ENCODE data around the gene SLC25A1.

The SLC25A1 gene

DNA sequence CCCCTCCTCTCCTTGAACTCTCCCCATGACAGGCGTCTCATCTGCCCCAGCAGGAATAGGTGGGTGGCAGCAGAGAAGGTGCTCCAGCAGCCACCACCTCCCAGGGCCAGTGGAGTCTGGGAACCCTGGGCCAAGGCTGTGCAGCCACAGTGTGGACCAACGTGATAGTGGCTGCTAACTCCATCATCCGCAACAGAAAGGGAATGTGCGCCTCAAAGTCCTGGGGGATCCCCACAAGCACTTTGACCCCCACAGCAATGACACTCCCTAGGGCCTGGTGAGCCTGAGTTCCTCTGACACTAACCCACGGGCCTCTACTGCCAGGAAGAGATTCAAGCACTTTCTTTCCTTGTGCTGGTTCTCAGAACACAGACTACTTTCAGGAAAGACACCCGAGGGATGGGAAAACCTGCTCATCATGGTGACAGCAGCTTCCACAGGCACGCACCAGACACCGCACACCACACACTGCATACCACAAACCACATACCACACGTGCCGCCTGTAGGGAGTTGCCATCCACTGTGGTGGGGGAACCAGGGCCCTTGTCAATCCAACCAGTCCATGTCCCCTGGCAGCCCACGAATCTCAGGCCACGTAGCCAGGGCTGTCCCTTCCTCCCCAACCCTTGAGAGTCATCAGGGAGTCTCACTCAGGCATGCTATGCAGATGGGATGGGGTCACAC lies 3.4 kb upstream of the SLC25A1 start:
- in situ Hi-C loops (cut with HindIII; ENCODE audit: low sequenced_read_pairs) = no loop called here

DNA sequence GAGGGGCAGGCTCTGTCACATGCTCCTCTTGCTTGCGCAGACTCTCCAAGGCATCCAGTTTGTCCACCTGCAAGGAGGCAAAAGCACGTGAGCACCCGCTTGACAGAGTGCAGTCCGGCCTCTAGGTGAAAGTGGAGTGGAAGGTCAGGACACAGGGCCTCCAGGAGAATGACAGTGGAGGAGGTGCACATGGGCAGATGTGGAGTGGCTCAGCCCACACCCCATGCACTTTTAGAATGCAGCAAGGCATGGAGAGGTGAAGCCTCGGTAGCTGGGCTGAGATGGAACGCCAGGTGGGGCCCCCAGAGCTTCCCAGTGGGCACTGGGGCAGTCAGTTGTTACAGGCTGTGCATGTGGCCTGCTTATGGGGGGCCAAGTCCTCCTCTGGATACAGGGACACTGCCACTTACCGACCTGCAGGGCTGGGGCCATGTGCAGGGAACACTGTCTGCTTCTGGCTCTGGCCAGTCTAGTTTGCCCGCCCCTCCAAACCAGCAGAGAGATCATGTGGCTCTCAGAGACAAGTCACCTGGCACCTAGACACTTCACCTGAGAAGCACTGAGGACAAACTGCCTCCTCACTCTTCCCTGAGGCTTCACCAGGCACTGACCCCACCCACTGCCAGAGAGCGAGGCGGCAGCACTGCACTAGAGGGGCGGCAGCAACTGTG lies 2.3 kb upstream of the SLC25A1 start:
- in situ Hi-C loops (cut with HindIII; ENCODE audit: low sequenced_read_pairs) = no loop called here

DNA sequence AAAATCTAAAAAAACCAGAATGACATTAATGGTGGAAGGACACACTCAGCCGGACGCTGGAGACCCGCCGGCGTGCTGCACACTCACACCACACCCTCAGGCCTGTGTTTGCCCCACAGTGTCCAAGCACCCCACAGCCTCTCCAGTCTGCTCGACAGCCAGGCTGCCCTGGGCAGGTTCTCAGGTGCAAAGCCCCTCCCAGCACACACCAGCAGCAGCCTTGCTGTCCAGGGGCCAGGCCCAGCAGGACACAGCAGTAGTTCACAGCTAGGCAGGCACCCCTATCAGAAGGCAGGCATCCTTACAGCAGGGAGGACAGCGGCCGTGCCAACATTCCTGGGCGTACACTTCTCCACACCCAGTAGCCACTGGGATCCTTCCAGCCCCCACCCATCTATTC lies 1.7 kb upstream of the SLC25A1 start:
- in situ Hi-C loops (cut with HindIII; ENCODE audit: low sequenced_read_pairs) = no loop called here

DNA sequence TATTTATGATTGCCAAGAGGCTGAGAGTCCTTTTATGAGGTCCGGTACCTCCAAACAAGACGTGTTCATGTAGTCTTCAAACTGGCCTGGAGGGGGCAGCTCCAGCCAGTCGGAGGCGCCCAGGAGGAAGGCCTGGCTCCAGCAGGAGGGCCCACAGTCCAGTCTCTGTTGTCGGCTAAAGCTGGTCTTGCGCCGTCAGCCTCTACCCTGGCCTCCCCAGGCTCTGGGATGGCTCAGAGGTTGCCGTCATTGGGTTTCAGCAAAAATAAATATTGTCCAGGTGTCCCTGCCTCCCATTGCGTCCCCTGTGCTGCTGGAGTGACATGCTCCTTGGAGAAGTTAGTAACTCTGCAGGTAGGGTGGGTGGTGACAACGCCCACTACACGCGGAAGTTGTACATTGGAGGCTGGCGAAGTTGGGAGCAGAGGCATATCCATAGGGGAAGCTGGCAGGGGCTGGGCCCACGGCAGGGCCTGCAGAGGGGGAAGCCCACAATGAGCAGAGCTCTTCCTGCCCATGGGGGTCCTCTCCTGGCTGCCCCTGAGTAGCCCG lies 1.0 kb upstream of the SLC25A1 start:
- in situ Hi-C loops (cut with HindIII; ENCODE audit: low sequenced_read_pairs) = no loop called here

DNA sequence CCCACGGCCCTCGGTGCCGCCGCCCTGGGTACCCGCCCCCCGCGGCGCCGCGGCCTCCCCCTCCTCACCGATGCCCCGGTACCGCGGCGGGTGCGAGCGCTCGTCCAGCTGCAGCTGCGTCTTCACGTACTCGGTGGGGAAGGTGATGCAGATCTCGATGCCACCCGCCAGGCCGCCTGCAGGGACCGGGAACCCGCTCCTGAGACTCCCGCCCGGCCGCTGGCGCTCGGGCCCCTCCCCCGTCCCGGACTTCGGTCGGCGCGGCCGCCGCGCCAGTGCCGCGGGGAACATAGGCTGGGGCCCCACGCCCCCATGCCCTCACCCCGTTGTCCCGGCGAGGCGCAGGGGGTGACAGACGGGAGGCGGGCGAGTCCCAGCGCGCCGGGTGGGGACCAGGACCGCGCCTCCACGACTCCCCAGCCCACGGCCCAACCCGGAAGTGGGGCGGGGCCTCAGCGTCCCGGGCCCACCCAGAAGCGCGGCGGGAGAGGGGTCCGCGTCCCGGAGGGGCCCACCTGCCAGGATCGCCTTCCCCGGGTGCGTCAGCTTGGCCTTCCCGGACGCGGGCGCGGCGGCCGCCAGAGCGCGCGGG lies 375 bp downstream of the SLC25A1 start:
- in situ Hi-C loops (cut with HindIII; ENCODE audit: low sequenced_read_pairs) = no loop called here

DNA sequence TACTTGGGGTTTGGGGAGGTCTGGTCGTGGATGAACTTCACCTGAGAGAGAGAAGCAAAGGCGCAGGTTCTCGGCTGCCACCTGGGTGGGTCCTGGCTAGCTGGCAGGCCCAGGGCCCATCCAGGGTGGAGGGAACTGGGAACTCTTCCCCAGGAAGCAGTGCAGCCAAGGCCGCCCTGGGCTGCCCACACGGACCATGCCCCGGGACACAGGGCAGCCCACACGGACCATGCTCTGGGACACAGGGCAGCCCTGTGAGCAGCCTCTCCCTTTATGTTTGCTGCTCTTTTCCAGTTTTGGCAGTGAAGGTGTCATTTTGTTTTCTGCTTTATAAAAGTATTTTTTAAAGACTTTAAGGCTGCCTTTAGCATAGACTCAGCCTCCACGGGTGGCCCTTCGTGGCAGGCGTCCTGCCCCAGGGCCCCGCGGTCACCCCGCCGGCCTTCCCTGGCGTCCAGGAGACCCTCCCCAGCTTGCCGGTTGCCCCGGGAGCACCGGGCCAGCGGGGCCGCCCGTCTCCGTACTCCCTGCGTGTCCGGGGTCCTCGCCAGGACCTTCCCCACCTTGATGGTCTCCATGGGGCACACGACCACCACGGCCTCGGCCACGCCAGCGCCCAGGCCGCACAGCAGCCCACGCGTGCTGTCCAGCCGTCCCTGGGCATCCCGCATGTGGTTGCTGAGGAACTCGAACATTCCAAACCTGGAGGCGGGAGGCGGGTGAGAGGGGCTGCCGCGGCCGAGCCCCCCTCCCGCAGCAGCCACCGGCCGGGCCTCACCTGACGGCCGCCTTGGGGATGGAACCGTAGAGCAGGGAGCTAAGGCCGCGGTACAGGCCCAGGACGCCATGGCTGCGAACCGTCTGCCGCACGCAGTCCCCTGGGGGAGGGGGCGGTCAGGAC lies 1.1 kb downstream of the SLC25A1 start:
- in situ Hi-C loops (cut with HindIII; ENCODE audit: low sequenced_read_pairs) = no loop called here

DNA sequence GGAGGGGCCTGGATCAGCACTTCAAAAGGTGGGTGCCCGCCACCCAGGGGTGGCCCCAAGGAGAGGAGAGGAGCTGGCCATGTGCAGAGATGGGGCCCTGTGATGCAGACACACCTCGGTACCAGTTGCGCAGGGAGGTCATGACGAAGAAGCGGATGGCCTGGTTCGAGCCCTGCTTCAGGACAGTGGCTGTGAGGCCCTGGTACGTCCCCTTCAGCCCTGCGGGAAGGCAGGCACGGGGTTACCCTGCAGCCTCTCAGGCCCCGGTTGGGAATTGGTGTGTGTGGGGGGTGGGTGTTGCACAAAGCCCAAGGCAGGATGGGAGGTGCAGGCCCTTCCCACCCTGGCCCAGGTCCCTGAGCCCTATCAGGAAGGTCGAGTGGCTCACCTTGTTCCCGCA lies 1.8 kb downstream of the SLC25A1 start:
- in situ Hi-C loops (cut with HindIII; ENCODE audit: low sequenced_read_pairs) = no loop called here

DNA sequence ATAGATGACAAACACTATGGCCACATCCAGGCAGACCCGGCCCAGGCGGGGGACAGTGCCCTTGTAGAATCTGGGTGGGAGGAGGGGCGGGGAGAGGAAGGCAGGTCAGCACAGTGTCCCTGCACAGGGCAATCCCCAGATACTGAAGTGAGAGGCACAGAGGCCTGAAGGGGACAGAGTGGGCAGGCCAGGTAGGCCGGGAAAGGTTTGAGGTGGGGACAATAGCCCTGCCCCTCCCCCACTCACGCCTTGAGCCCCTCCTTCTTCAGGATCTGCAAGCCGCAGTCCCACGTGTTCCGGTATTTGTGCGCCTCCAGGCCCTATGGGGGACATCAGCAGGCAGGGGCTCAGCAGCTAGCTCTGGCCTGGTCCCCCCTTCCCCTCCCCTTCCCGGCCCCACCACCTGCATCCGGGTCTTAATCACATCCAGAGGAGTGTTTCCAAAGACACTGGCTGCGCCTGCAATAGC lies 2.3 kb downstream of the SLC25A1 start:
- in situ Hi-C loops (cut with HindIII; ENCODE audit: low sequenced_read_pairs) = no loop called here

DNA sequence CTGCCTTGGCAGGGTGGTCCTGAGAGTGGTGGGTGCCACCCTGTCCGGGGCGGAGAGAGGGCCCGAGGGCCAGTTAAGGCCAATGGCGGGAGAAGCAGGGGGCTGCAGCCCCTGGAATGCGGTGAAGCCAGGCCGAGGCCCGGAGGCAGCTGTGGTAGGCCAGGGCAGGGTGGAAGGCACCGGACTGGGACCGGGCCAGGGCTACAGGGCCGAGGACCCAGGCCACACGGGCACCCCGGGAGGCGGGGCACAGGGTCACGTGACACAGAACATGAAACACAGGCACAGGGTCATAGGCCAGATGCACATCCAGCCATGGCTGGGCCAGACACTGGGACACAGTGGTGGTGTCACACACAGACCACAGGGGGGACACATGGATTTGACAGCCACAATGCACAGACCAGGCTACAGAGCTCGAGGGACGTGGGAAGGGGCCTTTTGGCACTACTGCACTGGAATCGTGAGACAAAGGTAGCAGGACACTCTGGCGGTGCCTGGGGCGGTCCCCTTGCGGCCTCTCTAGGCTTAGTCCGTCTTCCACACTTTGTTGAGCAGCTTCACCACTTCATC lies 2.8 kb downstream of the SLC25A1 start:
- in situ Hi-C loops (cut with HindIII; ENCODE audit: low sequenced_read_pairs) = no loop called here

DNA sequence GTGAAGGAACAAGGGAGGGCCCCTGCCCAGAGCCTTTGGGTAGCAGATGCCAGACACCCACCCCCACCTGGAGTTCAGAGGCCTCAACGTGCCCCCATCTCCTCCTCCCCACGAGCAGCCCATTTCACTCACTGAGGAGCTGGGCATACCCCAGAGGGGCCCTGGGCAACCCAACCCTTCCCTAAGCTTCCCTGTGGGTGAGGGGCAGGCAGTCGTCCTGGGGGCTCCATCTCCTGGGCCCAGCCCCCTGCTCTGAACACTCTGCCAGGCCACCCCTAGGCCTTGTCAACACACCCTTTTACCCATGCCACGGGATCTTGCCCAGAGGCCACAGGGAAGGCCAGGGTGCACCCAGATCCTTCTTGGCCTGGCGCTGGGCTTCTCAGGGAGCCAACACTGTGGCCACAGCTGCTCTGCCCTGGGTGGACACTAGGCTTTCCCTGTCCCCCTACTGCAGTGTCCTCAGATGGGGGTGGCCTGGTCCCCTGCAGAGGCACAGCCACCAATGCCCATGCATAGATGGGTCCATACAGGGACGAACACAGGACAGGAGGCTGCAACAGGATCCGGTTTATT lies 3.4 kb downstream of the SLC25A1 start:
- in situ Hi-C loops (cut with HindIII; ENCODE audit: low sequenced_read_pairs) = no loop called here

DNA sequence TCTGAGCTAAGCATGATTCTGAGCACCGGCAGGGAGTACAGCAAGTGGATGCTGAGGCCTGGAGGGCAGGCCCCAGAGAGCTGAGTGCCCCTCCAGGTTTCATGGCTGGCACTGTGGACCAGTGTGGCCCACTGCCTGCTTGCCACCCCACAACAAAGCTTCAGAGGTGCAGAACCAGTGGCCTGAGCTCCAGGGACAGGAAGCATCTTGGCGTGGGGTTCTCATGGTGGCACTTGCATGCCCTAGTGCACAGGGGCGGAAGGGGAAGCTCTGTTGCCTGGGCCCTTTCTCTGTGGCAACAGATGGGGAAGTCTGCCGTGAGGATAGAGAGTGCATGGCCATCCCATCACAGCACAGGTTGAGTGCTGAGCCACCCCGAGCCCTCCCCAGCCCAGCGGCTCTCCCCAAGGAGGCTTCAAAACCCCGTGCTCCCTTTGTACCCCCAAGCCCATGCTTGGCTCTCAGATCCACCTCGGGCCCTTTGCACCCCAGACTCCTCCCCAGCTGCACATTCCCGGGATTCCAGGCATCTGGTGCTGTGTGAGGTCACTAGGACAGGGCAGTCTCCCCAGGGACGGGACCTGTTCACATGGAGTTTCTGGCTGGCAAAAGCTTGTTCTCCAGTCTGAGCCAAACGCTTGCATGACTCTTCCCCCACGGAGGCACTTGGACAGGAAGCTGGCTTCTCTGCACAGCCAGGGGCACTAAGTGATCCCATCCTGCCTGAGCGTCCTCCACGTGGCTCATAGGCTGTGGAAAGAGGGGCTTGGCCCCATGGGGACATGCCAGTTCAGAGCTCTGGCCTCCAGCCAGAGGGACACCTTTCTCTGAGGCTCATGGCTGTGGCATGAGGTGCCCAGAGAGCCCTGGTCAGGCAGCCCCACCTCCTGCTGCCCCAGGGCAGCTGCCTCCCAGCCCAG lies 4.2 kb downstream of the SLC25A1 start:
- in situ Hi-C loops (cut with HindIII; ENCODE audit: low sequenced_read_pairs) = no loop called here

DNA sequence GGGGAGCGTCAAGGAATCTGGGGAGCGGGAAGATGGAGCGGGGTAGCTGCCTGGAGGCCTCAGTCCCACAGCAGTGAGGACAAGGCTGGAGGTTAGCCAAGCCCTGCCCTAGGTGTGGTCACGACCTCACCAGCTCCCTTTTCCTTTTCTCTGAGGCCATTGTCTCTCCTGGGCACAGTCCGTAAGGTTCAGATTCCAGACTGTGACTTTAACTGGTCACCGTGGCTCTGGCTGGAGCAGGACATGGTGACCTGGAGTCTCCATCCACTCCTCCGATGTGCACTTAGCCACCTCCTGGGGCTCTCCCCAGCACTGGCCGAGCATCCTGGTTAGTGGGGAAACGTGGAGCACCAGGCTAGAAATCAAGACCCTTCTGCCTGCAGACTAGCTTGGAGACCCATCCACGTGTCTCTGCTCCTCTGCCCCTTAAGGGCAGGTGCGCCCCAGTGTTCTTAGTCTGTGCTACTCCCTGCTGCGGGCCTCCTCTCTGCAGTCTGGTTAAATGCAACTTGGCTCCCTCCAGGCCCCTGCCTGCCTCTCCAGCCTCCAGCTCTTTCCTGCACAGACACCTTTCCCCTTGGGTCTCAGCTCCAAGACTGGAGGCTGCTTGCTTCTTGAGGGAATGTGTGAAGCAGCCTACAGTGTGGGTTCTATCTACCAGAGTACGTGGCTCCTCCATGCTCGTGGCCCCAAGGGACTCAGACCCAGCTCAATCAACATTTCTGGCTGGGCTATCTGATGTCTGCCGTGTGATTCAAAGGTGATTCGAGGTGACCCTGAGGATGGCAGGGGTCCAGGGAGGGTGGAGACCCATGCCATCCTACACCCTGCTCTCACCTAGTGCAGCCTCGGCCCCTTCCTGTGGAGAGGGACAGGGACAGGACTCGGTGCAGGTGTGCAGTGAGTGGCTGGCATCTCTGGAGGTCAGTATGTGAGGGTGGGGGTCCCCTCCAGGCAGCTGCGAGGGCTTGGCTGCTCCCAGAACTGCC lies 5.2 kb downstream of the SLC25A1 start:
- in situ Hi-C loops (cut with HindIII; ENCODE audit: low sequenced_read_pairs) = no loop called here

DNA sequence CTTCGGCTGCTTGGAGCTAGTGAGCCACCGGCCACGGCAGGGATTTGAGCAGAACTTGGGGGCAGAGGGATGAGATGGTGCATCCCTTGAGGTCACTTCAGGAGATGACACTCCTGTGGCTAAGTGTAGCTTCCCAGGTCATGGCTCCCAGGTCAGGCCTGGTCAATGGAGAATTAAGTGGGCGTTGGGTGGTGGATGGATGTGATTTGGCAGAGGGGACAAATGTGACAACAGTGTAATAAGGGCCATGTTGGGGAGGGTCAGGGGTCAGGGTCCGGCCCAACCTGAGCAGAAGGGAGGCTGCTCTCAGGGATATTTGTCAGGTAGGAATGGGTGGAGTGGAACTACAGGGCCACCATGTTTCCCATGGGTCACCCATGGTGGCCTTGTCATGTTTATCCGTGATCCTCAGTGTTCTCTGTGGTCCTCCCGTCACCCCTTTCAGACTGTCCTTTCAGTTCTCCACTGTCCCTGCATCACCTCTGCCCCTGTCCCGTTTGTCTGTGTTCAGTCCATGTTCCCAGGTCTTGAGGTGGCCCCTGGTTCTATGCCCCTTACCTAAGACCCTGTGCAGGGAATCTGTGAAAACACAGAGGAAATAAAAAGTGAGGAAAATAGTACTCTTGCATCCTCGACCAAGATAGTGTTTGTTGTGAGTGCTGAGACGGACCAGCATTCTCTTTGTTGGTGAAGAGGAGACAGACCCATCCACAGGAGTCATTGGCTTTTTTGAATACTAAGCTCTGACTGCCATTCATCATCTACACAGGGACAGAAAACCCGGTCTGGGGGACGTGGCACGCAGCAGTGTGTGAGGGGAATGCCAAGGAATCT lies 6.1 kb downstream of the SLC25A1 start:
- in situ Hi-C loops (cut with HindIII; ENCODE audit: low sequenced_read_pairs) = no loop called here

DNA sequence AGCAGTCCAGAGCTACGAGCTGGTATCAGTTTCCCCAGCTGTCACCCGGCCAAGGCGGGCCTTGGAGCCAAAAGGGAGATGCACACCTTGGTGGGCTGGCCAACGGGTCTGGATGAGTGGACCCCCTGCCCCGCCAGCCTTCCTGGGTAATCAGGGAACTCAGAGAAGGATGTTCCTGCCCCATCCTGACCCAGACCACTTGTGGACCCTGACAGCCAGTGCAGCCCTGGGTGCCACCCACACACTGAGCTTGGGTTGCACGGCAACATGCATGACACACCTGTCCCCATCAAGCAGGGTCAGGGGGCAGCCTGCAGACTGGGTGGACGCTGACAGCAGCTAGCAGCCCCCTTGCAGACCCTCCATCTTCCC lies 8.6 kb downstream of the SLC25A1 start:
- in situ Hi-C loops (cut with HindIII; ENCODE audit: low sequenced_read_pairs) = no loop called here

DNA sequence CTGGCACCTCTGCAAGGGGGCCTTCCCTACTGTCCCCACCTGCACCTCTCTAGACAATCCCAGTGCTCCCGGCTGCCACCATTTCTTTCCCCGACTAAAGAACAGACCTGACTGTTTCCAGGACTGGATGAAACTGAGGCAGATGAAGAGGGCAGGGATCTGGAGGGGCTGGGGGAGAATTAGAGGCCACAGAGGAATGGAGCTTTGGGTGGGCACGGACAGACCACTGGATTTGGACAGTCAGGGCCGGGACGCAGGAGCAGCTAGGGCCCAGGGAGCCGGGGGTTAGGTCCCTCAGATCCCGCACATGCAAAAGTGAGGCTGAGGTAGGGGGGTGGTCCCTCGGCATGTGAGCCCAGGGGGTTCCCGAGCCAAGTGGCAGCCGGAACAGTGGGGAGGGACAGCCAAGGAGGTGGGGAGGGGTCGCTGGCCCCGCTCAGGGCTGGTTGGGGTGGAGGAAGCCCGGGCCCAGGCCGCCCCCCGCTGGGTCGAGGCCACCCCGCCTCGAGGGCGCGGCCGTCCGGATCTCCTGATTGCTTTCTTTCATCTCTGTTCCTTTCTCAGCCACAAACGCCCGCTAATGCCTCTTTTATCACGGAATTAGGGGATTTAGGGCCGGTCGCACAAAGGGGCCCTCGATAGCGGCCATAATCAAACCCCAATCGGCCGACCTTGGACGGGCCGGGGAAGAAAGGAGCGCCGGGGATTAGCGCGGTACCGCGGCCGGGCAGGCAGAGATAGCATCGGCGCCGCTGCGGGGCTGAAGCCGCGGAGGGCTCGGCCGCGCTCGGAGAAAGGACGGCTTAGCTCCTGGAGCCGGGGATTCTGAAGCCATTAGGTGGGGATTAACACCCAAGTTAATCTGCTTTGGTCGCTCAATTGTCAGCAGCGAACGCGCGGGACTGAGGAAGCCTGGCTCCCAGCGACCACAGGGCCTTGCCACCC lies 9.3 kb downstream of the SLC25A1 start:
- in situ Hi-C loops (cut with HindIII; ENCODE audit: low sequenced_read_pairs) = no loop called here
